GM12878 (cell line): ENCODE data around the gene ADAM10. TPM values are rescaled to one million over a fixed set of nuclear protein-coding genes. Genes with fewer than 3 reads are reported as not detected.

ENCODE experiments used
- ATAC-seq: fragments of 200-7000 bp; cut with Tn5 transposase; 3 replicates; pipeline ENCODE4 v1.9.1; 2020; ENCODE audit warnings: mild to moderate bottlenecking, moderate library complexity
- BruUV-seq: library from RNA; stranded (reverse); fragments of 400-500 nt; replicated peaks from 2 replicates; lab custom pipeline; 2021; lab: Mats Ljungman, UMichigan
- CTCF ChIA-PET: fragments of 300-600 bp; sonication (Branson Sonifier 250); formaldehyde crosslinking; extraction: SDS; loops from one replicate; lab custom pipeline; 2021; ENCODE audit warnings: inconsistent platforms; lab: Yijun Ruan, JAX
- POLR2A ChIA-PET: fragments of 350-600 bp; formaldehyde crosslinking; extraction: SDS; loops from one replicate; lab custom pipeline; 2021; ENCODE audit warnings: inconsistent platforms; lab: Charles Lee
- RAD21 ChIA-PET: fragments of 300-600 bp; sonication (Branson Sonifier 250); formaldehyde crosslinking; loops from one replicate; lab custom pipeline; 2023; ENCODE audit warnings: antibody characterized with exemption; ENCODE audit not compliant: unreplicated experiment; lab: Charles Lee
- SMC1A ChIA-PET: fragments of 300-600 bp; sonication (Branson Sonifier 250); formaldehyde crosslinking; loops from one replicate; lab custom pipeline; 2023; ENCODE audit not compliant: unreplicated experiment, uncharacterized antibody; lab: Charles Lee
- DNase-seq: peaks from one replicate; pipeline ENCODE4 v3.0.0-alpha.2; 2011; ENCODE audit warnings: low read depth, low spot score
- FAIRE-seq: peaks from 3 replicates; lab custom pipeline; 2011; peaks lifted over from hg19 to GRCh38; lab: Jason Lieb, UNC
- H2AFZ ChIP-seq: 2 replicates; pipeline ENCODE4 v1.6.0; 2011; ENCODE audit warnings: low read depth, low read length, control low read depth; ENCODE audit not compliant: control insufficient read depth
- H3K27ac ChIP-seq: 2 replicates; pipeline ENCODE4 v1.5.1; 2011; ENCODE audit warnings: control low read depth; ENCODE audit not compliant: control insufficient read depth, insufficient read depth
- H3K27me3 ChIP-seq, 2 experiments: replicated peaks in 1 of 2; 2 replicates each; pipeline versions ENCODE4 v1.6.0 to v1.6.1; 2011; ENCODE audit warnings: low read length in 1 of 2; ENCODE audit not compliant: control insufficient read depth in 2 of 2, insufficient read depth in 2 of 2
- H3K36me3 ChIP-seq, 2 experiments: 2 replicates each; pipeline ENCODE4 v1.5.1; 2011; ENCODE audit warnings: low read length in 1 of 2; ENCODE audit not compliant: control insufficient read depth in 2 of 2, insufficient read depth in 2 of 2
- H3K4me1 ChIP-seq: 2 replicates; pipeline ENCODE4 v1.6.1; 2011; ENCODE audit warnings: mild to moderate bottlenecking, low read length, moderate library complexity, mixed read lengths; ENCODE audit not compliant: control insufficient read depth, insufficient read depth
- H3K4me2 ChIP-seq: 2 replicates; pipeline ENCODE4 v1.6.0; 2011; ENCODE audit warnings: control low read depth; ENCODE audit not compliant: control insufficient read depth, insufficient read depth
- H3K4me3 ChIP-seq: fragments of 200-600 bp; sonication (generic); 2 replicates; pipeline ENCODE4 v1.5.1; 2016
- H3K79me2 ChIP-seq: 2 replicates; pipeline ENCODE4 v1.6.0; 2011; ENCODE audit warnings: low read length; ENCODE audit not compliant: control insufficient read depth, insufficient read depth
- H3K9ac ChIP-seq: 2 replicates; pipeline ENCODE4 v1.8.0; 2011; ENCODE audit warnings: low read length, control low read depth, mixed read lengths; ENCODE audit not compliant: control insufficient read depth, insufficient read depth
- H3K9me3 ChIP-seq: replicated peaks from 3 replicates; pipeline ENCODE4 v1.5.1; 2011; ENCODE audit warnings: mild to moderate bottlenecking, low read length; ENCODE audit not compliant: control insufficient read depth, insufficient read depth
- H4K20me1 ChIP-seq: 2 replicates; pipeline ENCODE4 v1.6.0; 2011; ENCODE audit not compliant: control insufficient read depth, insufficient read depth
- BACH1 ChIP-seq: fragments of 450-650 bp; IDR thresholded peaks from 2 replicates; pipeline ENCODE4 v1.6.1; 2017; ENCODE audit warnings: mild to moderate bottlenecking, borderline replicate concordance
- CHD2 ChIP-seq: IDR thresholded peaks from 2 replicates; pipeline ENCODE4 v1.6.1; 2011; ENCODE audit warnings: low read depth, low read length, improper control_type of control experiment, borderline replicate concordance
- EED ChIP-seq: sonication (generic); IDR thresholded peaks from 2 replicates; pipeline ENCODE4 v1.6.1; 2016; ENCODE audit warnings: antibody characterized with exemption, low read depth
- EP300 ChIP-seq, 2 experiments: fragments of 150-350 bp in 1 of 2; IDR thresholded peaks; 2 replicates each; pipeline ENCODE4 v1.6.1; 2011 to 2012; ENCODE audit warnings: low read depth in 2 of 2, low read length in 2 of 2, borderline replicate concordance in 1 of 2, improper control_type of control experiment in 1 of 2, inconsistent platforms in 1 of 2; ENCODE audit not compliant: control insufficient read depth in 1 of 2
- ETV6 ChIP-seq, 2 experiments: fragments of 450-650 bp in 1 of 2; IDR thresholded peaks in 1 of 2; conservative IDR thresholded peaks in 1 of 2; 2 replicates each; pipeline ENCODE4 v1.6.1; 2014; ENCODE audit warnings: antibody characterized with exemption in 1 of 2, borderline replicate concordance in 1 of 2, low read depth in 1 of 2, mild to moderate bottlenecking in 1 of 2, moderate library complexity in 1 of 2
- FOXM1 ChIP-seq: IDR thresholded peaks from 2 replicates; pipeline ENCODE4 v1.6.1; 2012; ENCODE audit warnings: low read depth, mild to moderate bottlenecking, inconsistent platforms, low read length, moderate library complexity
- IRF5 ChIP-seq: fragments of 450-650 bp; IDR thresholded peaks from 2 replicates; pipeline ENCODE4 v1.6.1; 2017; ENCODE audit warnings: borderline replicate concordance
- NFYA ChIP-seq: IDR thresholded peaks from 2 replicates; pipeline ENCODE4 v1.6.1; 2011; ENCODE audit warnings: low read depth, mild to moderate bottlenecking, low read length, improper control_type of control experiment, borderline replicate concordance
- SMAD1 ChIP-seq: fragments of 450-650 bp; IDR thresholded peaks from 2 replicates; pipeline ENCODE4 v1.6.1; 2018; ENCODE audit warnings: mild to moderate bottlenecking, low read depth; ENCODE audit not compliant: partially characterized antibody
- SREBF1 ChIP-seq: IDR thresholded peaks from 2 replicates; pipeline ENCODE4 v1.6.1; 2012; ENCODE audit warnings: mild to moderate bottlenecking, low read length
- SRF ChIP-seq, 2 experiments: IDR thresholded peaks; 2 replicates each; pipeline ENCODE4 v1.6.1; 2011; ENCODE audit warnings: low read depth in 2 of 2, low read length in 2 of 2, mild to moderate bottlenecking in 1 of 2, moderate library complexity in 1 of 2
- TARDBP ChIP-seq: IDR thresholded peaks from 2 replicates; pipeline ENCODE4 v1.6.1; 2016; ENCODE audit warnings: borderline replicate concordance
- USF1 ChIP-seq: IDR thresholded peaks from 2 replicates; pipeline ENCODE4 v1.6.1; 2011; ENCODE audit warnings: borderline replicate concordance, low read depth, mild to moderate bottlenecking, moderate library complexity, mixed read lengths, low read length; ENCODE audit not compliant: insufficient read depth; ENCODE audit errors: extremely low read length
- ZNF384 ChIP-seq: IDR thresholded peaks from 2 replicates; pipeline ENCODE4 v1.6.1; 2012; ENCODE audit warnings: low read depth, mild to moderate bottlenecking, low read length, improper control_type of control experiment, borderline replicate concordance
- WGBS: methylation state at CpG from one replicate; pipeline ENCODE4 v1.1.6; 2016; ENCODE audit warnings: low lambda C conversion rate; ENCODE audit not compliant: insufficient replicate concordance, insufficient coverage; ENCODE audit errors: missing lambda C conversion rate; 5-methylcytosine and 5-hydroxymethylcytosine counted together
- in situ Hi-C: fragments of 300-500 bp; cut with MboI; formaldehyde crosslinking; loops from 9 replicates; pipeline ENCODE4 v1.14.3; 2018; ENCODE audit warnings: mixed read lengths
- intact Hi-C: fragments of 100-400 bp; cut with micrococcal nuclease; formaldehyde crosslinking; loops from one replicate; pipeline ENCODE4 v1.14.2; 2022; ENCODE audit not compliant: unreplicated experiment
- polyA plus RNA-seq, 11 experiments: library from polyadenylated mRNA; depleted of rRNA in 4 of 11; unstranded in 6 of 11; stranded (reverse) in 5 of 11; fragments of >200 nt; fragmentation: Nextera tagmentation in 4 of 11; fragmentation: Illumina TruSeq in 1 of 11; extraction: Ambion mirVana in 4 of 11; extraction: Trizol in 1 of 11; gene quantifications; 1 replicate in 1 of 11; 2 replicates in 10 of 11; pipeline versions ENCODE4 v1.2.1 to v1.2.3, GENCODE V29; 2011 to 2016; ENCODE audit warnings: inconsistent platforms in 2 of 11, missing spikeins in 2 of 11, low read depth in 1 of 11
- total RNA-seq, 4 experiments: library from RNA; depleted of rRNA in 3 of 4; stranded (reverse); fragments of >200 nt in 3 of 4; fragmentation: Illumina TruSeq in 1 of 4; extraction: Trizol in 1 of 4; gene quantifications; 2 replicates each; pipeline versions ENCODE4 v1.2.1 to v1.2.3, GENCODE V29; 2013 to 2021
- TF ChIP-seq, protein P1 (sequence below): fragments of 450-650 bp; formaldehyde crosslinking; IDR thresholded peaks from 2 replicates; pipeline ENCODE4 v1.4.0; 2022; ENCODE audit warnings: mild to moderate bottlenecking, moderate library complexity

The ADAM10 gene
- total and polyA plus RNA-seq, 10 of the 15 experiments (the other 5 are each of a cell fraction or from before 2014, with no cell fraction given) = 10.0 to 88.9 (median 51.7) TPM

DNA sequence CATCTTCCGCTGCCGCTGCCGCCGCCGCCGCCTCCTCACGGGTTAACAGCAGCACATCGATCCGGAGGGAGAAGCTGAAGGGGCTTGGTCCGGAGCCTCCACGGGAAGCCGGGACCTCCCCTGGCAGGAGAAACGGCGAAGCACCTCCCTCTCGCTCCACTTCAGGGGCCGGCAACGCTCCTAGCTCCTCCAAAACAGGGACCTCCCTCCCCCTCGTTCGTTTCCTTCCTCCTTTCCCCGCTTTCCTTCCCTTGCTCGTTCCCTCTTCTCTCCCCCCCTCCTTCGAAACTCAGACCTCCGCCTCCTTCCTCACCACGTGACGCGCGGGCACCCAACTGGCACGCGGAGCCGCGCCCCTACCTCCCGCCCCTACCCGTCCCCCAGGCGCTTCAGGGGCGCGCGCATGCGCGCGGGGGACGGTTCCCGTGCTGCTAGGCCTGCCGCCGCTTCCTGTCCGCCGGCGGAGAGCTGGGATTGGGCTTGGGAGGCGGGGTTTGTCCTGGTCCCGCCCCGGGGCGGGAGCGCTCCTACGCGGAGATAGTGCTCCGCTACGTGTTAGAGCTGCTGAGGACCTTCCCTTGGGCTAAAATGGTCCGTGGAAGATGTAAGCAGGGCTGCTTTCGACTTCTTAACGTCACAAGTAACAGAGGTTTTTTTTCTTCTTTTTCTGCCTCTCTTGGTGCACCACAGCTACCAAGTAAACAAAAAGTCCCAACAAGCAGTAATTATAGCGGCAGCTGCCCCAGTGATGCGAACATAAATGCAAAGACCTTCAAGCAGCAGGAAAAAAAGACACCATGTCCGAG, at the start of gene ADAM10 (continued):
- TF ChIP-seq ETV6 (conservative IDR thresholded peaks at IDR 0.05 in 1 of 2, IDR thresholded peaks at IDR 0.05 in 1 of 2; ENCODE audit: borderline replicate concordance in 1 of 2, low read depth in 1 of 2) = peak in 1 of 2 experiments; percentile 67; a peak in 1 of 4 replicates
- no peak for TF ChIP-seq EP300 (IDR thresholded peaks at IDR 0.05; ENCODE audit: borderline replicate concordance in 1 of 2, control insufficient read depth in 1 of 2, low read depth in 2 of 2, low read length in 2 of 2)

DNA sequence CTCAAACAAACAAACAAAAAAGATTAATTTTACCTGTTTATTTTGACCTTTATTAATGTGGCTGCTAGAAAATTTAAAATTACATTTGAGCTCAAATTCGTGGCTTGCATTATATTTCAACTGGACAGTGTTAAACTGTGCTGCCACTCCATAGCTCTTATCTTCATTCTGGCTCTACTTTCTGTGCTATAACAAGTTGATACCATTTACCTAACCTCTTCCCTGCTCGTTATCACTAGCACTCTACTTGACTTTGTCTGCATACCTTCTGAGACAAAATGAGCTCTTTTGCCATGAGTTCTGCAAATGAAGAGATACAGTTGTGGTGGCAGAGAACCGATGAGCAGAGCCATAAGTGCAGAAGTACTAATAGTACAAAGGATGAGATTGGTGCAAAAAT, 48.0 kb upstream of the ADAM10 start:
- no peak for DNase-seq
- H2AFZ ChIP-seq = no peak overlapping the region
- no peak for ATAC-seq
- no peaks in the 10 kb centered on the region for H3K79me2 ChIP-seq
- no peak overlapping the region for H3K4me2 ChIP-seq
- CTCF ChIA-PET = interaction anchor here (0.8 kb wide), 1 partner anchor 27 kb away, joined by 3 read pairs; no protein-coding TSS in a partner anchor
- H3K9ac ChIP-seq = no peak overlapping the region
- BruUV-seq = no TSS peak
- no peak overlapping the region for H3K27ac ChIP-seq
- intact Hi-C loops (no loop called here), in situ Hi-C loops (no loop called here)
- H3K4me1 ChIP-seq = no peaks in the 10 kb centered on the region
- no peaks in the 10 kb centered on the region for H3K27me3 ChIP-seq
- no peaks in the 10 kb centered on the region for H4K20me1 ChIP-seq
- RAD21 ChIA-PET = no interaction called here
- no peak for FAIRE-seq
- H3K36me3 ChIP-seq = no peaks in the 10 kb centered on the region
- H3K9me3 ChIP-seq = no peaks in the 10 kb centered on the region; the same call in 2 of the 3 replicates
- H3K4me3 ChIP-seq = no peak overlapping the region
- SMC1A ChIA-PET = no interaction called here
- POLR2A ChIA-PET = no interaction called here
- WGBS = 65% methylated on average over 3 of the region's 3 CpGs
- no peak for TF ChIP-seq SRF (IDR thresholded peaks at IDR 0.05; ENCODE audit: low read depth in 2 of 2, low read length in 2 of 2)
- no peak for TF ChIP-seq CHD2
- no peak for TF ChIP-seq IRF5
- TF ChIP-seq BACH1 = no peak
- no peak for TF ChIP-seq ZNF384
- no peak for TF ChIP-seq TARDBP
- no peak for TF ChIP-seq SMAD1
- TF ChIP-seq, protein P1, sequence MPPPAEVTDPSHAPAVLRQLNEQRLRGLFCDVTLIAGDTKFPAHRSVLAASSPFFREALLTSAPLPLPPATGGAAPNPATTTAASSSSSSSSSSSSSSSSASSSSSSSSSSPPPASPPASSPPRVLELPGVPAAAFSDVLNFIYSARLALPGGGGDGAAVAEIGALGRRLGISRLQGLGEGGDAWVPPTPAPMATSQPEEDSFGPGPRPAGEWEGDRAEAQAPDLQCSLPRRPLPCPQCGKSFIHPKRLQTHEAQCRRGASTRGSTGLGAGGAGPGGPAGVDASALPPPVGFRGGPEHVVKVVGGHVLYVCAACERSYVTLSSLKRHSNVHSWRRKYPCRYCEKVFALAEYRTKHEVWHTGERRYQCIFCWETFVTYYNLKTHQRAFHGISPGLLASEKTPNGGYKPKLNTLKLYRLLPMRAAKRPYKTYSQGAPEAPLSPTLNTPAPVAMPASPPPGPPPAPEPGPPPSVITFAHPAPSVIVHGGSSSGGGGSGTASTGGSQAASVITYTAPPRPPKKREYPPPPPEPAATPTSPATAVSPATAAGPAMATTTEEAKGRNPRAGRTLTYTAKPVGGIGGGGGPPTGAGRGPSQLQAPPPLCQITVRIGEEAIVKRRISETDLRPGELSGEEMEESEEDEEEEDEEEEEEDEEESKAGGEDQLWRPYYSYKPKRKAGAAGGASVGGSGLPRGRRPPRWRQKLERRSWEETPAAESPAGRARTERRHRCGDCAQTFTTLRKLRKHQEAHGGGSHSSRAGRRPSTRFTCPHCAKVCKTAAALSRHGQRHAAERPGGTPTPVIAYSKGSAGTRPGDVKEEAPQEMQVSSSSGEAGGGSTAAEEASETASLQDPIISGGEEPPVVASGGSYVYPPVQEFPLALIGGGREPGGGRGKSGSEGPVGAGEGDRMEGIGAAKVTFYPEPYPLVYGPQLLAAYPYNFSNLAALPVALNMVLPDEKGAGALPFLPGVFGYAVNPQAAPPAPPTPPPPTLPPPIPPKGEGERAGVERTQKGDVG (CRISPR knock-in tag) = no peak
- no peak for TF ChIP-seq USF1
- no peak for TF ChIP-seq NFYA
- no peak for TF ChIP-seq SREBF1
- TF ChIP-seq FOXM1 = no peak
- TF ChIP-seq EED = no peak
